Measurements from ENCODE around the gene PNMA8C.
"Not testable (repeated sequence)": the region's sequence is repeated elsewhere in the genome, so short reads cannot be mapped to it uniquely, and the experiment has no call there.

The PNMA8C gene

GRCh38 chr19:46446021-46446420 lies 17.3 kb upstream of the PNMA8C start:
- DNase-seq, result no peak

- DNase-seq, result no peak
Measured at GRCh38 chr19:46442808-46443450, 14.2 kb upstream of the PNMA8C start.

- no peak for DNase-seq
Measured at GRCh38 chr19:46441866-46442265, 13.1 kb upstream of the PNMA8C start.

- DNase-seq, result not testable (repeated sequence)
Measured at GRCh38 chr19:46435689-46436088, 7.0 kb upstream of the PNMA8C start.

GRCh38 chr19:46435009-46435408 lies 6.3 kb upstream of the PNMA8C start:
- DNase-seq, result no peak

GRCh38 chr19:46433470-46433869 lies 4.7 kb upstream of the PNMA8C start:
- DNase-seq, result not testable (repeated sequence)

GRCh38 chr19:46431824-46432223 lies 3.1 kb upstream of the PNMA8C start:
- DNase-seq, result no peak

GRCh38 chr19:46429999-46430398 lies 1.3 kb upstream of the PNMA8C start:
- DNase-seq, result no peak

GRCh38 chr19:46427518-46428045 lies 1.2 kb downstream of the PNMA8C start:
- no peak for DNase-seq

GRCh38 chr19:46426506-46427162 lies 2.1 kb downstream of the PNMA8C start:
- DNase-seq, result peak; percentile 51 to 65

- DNase-seq, result no peak
Measured at GRCh38 chr19:46426035-46426505, 2.7 kb downstream of the PNMA8C start.

GRCh38 chr19:46423188-46423587 lies 5.5 kb downstream of the PNMA8C start:
- no peak for DNase-seq

- no peak for DNase-seq
Measured at GRCh38 chr19:46422344-46422743, 6.4 kb downstream of the PNMA8C start.

GRCh38 chr19:46420056-46420455 lies 8.7 kb downstream of the PNMA8C start:
- DNase-seq, result no peak

- DNase-seq, result peak in 1 of 2 experiments; percentile 34
Measured at GRCh38 chr19:46415804-46416709, 12.7 kb downstream of the PNMA8C start.

GRCh38 chr19:46414899-46415298 lies 13.8 kb downstream of the PNMA8C start:
- not testable (repeated sequence) for DNase-seq

GRCh38 chr19:46413262-46414031 lies 15.3 kb downstream of the PNMA8C start, which contains the start of gene CCDC8:
Gene CCDC8, minus strand, starts transcription at chr19:46413564. Its CDS starts 754 bp downstream, at chr19:46412810.
- DNase-seq, result no peak

- DNase-seq, result no peak
Measured at GRCh38 chr19:46412650-46413261, 16.0 kb downstream of the PNMA8C start.

GRCh38 chr19:46411925-46412649 lies 16.6 kb downstream of the PNMA8C start:
- DNase-seq, result no peak

GRCh38 chr19:46411088-46411924 lies 17.4 kb downstream of the PNMA8C start:
- DNase-seq, result no peak
